WI38 (cell line): Measurements from ENCODE around the gene G6PD.

Experiments used
- H3K4me3 ChIP-seq: 2 replicates; pipeline ENCODE4 v1.5.1; 2011; ENCODE audit warnings: low read depth, mild to moderate bottlenecking, control low read depth, low read length
- TF ChIP-seq, protein P1 (sequence below): IDR thresholded peaks from 2 replicates; pipeline ENCODE4 v1.5.1; 2012; ENCODE audit warnings: low read depth, mild to moderate bottlenecking, control low read depth, low read length

The G6PD gene

GRCh38 chrX:154488336-154489075 is 58.1 kb downstream of the G6PD start:
- TF ChIP-seq, protein P1, sequence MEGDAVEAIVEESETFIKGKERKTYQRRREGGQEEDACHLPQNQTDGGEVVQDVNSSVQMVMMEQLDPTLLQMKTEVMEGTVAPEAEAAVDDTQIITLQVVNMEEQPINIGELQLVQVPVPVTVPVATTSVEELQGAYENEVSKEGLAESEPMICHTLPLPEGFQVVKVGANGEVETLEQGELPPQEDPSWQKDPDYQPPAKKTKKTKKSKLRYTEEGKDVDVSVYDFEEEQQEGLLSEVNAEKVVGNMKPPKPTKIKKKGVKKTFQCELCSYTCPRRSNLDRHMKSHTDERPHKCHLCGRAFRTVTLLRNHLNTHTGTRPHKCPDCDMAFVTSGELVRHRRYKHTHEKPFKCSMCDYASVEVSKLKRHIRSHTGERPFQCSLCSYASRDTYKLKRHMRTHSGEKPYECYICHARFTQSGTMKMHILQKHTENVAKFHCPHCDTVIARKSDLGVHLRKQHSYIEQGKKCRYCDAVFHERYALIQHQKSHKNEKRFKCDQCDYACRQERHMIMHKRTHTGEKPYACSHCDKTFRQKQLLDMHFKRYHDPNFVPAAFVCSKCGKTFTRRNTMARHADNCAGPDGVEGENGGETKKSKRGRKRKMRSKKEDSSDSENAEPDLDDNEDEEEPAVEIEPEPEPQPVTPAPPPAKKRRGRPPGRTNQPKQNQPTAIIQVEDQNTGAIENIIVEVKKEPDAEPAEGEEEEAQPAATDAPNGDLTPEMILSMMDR, result no peak
- H3K4me3 ChIP-seq, result no peak overlapping the region

DNA sequence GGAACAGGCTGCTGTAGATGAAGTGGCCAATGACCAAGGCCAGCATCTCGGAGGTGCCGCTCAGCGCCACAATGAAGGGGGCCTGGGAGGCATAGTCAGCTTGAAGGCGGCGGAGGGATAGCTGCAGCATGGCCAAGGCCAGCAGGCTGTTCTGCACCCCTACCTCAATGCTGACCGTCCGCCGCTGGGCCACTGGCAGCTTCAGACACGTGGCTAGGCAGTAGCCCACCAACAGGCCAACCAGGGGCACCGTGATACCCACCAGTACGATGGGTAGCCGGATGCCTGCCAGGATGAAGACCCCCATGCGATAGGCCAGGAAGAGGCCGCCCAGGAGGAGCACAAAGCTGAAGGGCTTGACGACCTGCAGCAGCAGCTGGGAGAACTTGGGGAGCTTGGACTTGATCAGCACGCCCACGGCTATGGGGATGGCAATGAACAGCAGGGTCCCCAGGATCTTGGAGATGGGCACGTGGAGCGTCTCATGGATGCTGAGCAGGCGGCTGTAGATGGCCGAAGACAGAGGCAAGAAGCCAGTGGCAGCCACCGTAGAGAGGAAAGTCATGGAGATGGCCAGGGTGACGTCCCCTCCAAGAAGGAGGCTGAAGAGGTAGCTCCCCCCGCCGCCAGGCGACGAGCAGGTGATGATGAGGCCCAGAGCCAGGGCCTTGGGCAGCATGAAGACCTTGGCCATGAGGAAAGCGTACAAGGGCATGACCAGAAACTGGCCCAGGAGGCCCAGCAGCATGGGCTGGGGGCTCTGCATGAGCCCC is 58.9 kb downstream of the G6PD start:
- no peak overlapping the region for H3K4me3 ChIP-seq
- TF ChIP-seq, protein P1, result no peak

- TF ChIP-seq, protein P1, result no peak
- peak within 1 kb of the TSS; percentile 59 for H3K4me3 ChIP-seq
These were observed 60.0 kb downstream of the G6PD start, which contains the start of gene UBL4A for GRCh38 chrX:154486396-154487207. Gene UBL4A, minus strand, starts transcription at chrX:154486615. Its CDS starts 31 bp downstream, at chrX:154486584.

- H3K4me3 ChIP-seq, result peak overlapping the region; percentile 59
- TF ChIP-seq, protein P1, result no peak
These were observed 60.6 kb downstream of the G6PD start for GRCh38 chrX:154486052-154486395.

DNA sequence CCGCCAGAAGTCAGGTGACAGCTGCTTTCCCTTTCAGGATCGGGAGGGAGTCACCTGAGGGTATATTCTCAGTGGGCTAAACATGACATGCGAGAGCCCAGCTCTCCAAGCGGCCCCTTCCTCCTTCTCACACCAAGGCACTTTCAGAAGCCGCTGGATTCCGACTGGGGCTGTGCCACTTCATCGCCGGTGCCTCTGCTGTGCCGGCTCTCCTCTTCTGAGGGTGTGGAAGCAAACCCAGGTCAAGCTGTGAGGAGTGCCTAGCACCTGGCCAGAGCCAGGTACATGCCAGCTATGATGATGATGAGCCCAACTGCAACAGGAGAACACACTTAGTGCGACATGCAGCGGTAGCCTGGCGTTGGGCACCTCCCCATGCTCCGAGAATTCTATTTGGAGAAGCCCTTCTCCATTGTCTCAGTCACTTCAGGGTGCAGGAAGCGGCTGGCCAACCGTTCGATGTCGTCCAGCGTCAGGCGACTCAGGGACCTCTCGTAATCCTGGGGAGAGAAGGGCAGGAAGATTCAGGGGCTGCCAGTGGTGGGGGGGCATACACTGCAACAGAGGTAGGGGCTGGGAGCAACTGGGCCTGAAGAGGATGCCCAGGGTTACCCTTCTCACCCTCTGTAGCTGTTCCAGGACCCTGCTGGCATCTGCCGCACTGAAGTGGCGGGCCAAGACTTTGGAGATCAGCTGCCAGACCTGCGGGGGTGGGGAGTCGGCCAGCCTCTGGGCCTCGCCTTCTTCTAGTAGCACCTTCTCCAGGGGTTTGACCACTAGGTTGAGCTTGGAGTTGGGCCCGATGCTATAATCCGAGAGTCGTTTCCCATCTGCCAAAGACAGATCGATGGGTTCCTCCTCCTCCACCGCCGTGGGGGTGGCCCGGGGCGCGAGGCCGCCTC is 61.2 kb downstream of the G6PD start:
- H3K4me3 ChIP-seq, result peak overlapping the region; percentile 59
- TF ChIP-seq, protein P1, result no peak

- TF ChIP-seq, protein P1, result no peak
- H3K4me3 ChIP-seq, result no peak overlapping the region
These were observed 62.1 kb downstream of the G6PD start for GRCh38 chrX:154484255-154485149.
